Smooth muscle cell (in vitro differentiated cells): ENCODE measurements around the gene RAB11FIP3. TPM values are rescaled to one million over a fixed set of nuclear protein-coding genes. Genes with fewer than 3 reads are reported as not detected.

Source experiments
- DNase-seq: peaks from one replicate; lab custom pipeline; 2025; ENCODE audit not compliant: unreplicated experiment; lab: John Stamatoyannopoulos, UW
- H2AFZ ChIP-seq: fragments of 200-600 bp; sonication (generic); 2 replicates; pipeline ENCODE4 v1.6.0; 2016; ENCODE audit warnings: antibody characterized with exemption, low read depth, mild to moderate bottlenecking
- H3F3A ChIP-seq: fragments of 200-600 bp; sonication (generic); 2 replicates; pipeline ENCODE4 v1.6.0; 2017; ENCODE audit warnings: antibody characterized with exemption, low read depth
- H3K27ac ChIP-seq: fragments of 200-600 bp; sonication (generic); 2 replicates; pipeline ENCODE4 v1.5.1; 2016; ENCODE audit warnings: low read depth, mild to moderate bottlenecking
- H3K27me3 ChIP-seq: fragments of 200-600 bp; sonication (generic); 2 replicates; pipeline ENCODE4 v1.6.1; 2016; ENCODE audit warnings: low read depth, mild to moderate bottlenecking
- H3K36me3 ChIP-seq: fragments of 200-600 bp; sonication (generic); 2 replicates; pipeline ENCODE4 v1.5.1; 2016; ENCODE audit warnings: low read depth
- H3K4me1 ChIP-seq: fragments of 200-600 bp; sonication (generic); 2 replicates; pipeline ENCODE4 v1.5.1; 2016; ENCODE audit warnings: low read depth
- H3K4me2 ChIP-seq: fragments of 200-600 bp; sonication (generic); 2 replicates; pipeline ENCODE4 v1.6.0; 2016; ENCODE audit warnings: mild to moderate bottlenecking
- H3K4me3 ChIP-seq: fragments of 200-600 bp; sonication (generic); 2 replicates; pipeline ENCODE4 v1.5.1; 2016; ENCODE audit warnings: mild to moderate bottlenecking
- H3K79me2 ChIP-seq: fragments of 200-600 bp; sonication (generic); 2 replicates; pipeline ENCODE4 v1.6.0; 2016; ENCODE audit warnings: low read depth, mild to moderate bottlenecking
- H3K9ac ChIP-seq: fragments of 200-600 bp; sonication (generic); 2 replicates; pipeline ENCODE4 v1.6.0; 2016; ENCODE audit warnings: low read depth
- H3K9me3 ChIP-seq: fragments of 200-600 bp; sonication (generic); replicated peaks from 2 replicates; pipeline ENCODE4 v1.5.1; 2016; ENCODE audit warnings: low read depth
- H4K20me1 ChIP-seq: fragments of 200-600 bp; sonication (generic); 2 replicates; pipeline ENCODE4 v1.6.0; 2016; ENCODE audit warnings: low read depth
- CTCF ChIP-seq: fragments of 200-600 bp; sonication (generic); IDR thresholded peaks from 2 replicates; pipeline ENCODE4 v1.5.1; 2017; ENCODE audit warnings: borderline replicate concordance, mild to moderate bottlenecking, antibody characterized with exemption; ENCODE audit not compliant: insufficient read depth, poor library complexity, severe bottlenecking
- WGBS: methylation state at CpG from one replicate; pipeline ENCODE4 v1.1.7; 2016; ENCODE audit warnings: low lambda C conversion rate; 5-methylcytosine and 5-hydroxymethylcytosine counted together
- polyA plus RNA-seq: library from polyadenylated mRNA; unstranded; fragments of >200 nt; fragmentation: Nextera tagmentation; extraction: Ambion mirVana; gene quantifications from 2 replicates; pipeline ENCODE4 v1.2.1, GENCODE V29; 2016
- total RNA-seq: library from RNA; depleted of rRNA; stranded (reverse); fragments of >200 nt; gene quantifications from 2 replicates; pipeline ENCODE4 v1.2.3, GENCODE V29; 2014

The RAB11FIP3 gene
- total RNA-seq (9.0 and 19.5 TPM in 2 replicates), polyA plus RNA-seq (20.4 and 25.7 TPM in 2 replicates)

- H4K20me1 ChIP-seq: peaks cover 41% of the 10 kb centered on the region
- H3K4me1 ChIP-seq: peaks cover 14% of the 10 kb centered on the region
- H3K27me3 ChIP-seq: no peaks in the 10 kb centered on the region
- WGBS: 1% methylated on average over 68 of the region's 77 CpGs
- H2AFZ ChIP-seq: peak within 1 kb of the TSS; percentile 68
- peaks cover 32% of the 10 kb centered on the region for H3K79me2 ChIP-seq
- peak within 1 kb of the TSS; percentile 79 for H3K9ac ChIP-seq
- H3K36me3 ChIP-seq: no peaks in the 10 kb centered on the region
- peak; percentile 87 for DNase-seq
- peaks cover 10% of the 10 kb centered on the region for H3F3A ChIP-seq
- peak within 1 kb of the TSS; percentile 58 for H3K4me3 ChIP-seq
- peak; percentile 20 for TF ChIP-seq CTCF
- H3K4me2 ChIP-seq: peak within 1 kb of the TSS; percentile 95
- peak within 1 kb of the TSS; percentile 68 for H3K27ac ChIP-seq
- no peaks in the 10 kb centered on the region for H3K9me3 ChIP-seq
These were observed at the start of gene RAB11FIP3 for GRCh38 chr16:425082-425718. RAB11FIP3 (plus strand) TSS chr16:425649; CDS start chr16:426007, 358 bp downstream.

GRCh38 chr16:375927-376816 is 49.3 kb upstream of the RAB11FIP3 start:
- H3F3A ChIP-seq: no peaks in the 10 kb centered on the region
- no peak overlapping the region for H3K4me2 ChIP-seq
- no peaks in the 10 kb centered on the region for H3K36me3 ChIP-seq
- no peak overlapping the region for H2AFZ ChIP-seq
- peaks cover 25% of the 10 kb centered on the region for H4K20me1 ChIP-seq
- H3K9ac ChIP-seq: no peak overlapping the region
- no peak for TF ChIP-seq CTCF
- no peak overlapping the region for H3K27ac ChIP-seq
- no peak for DNase-seq
- no peak overlapping the region for H3K4me3 ChIP-seq
- H3K9me3 ChIP-seq: no peaks in the 10 kb centered on the region
- no peaks in the 10 kb centered on the region for H3K27me3 ChIP-seq
- WGBS: 97% methylated on average over 44 of the region's 44 CpGs
- H3K79me2 ChIP-seq: peaks cover 27% of the 10 kb centered on the region
- H3K4me1 ChIP-seq: no peaks in the 10 kb centered on the region

- Histone ChIP-seq H3F3A (no peaks in the 10 kb centered on the region), H3K27ac (no peak overlapping the region), H3K27me3 (no peaks in the 10 kb centered on the region), H3K9ac (no peak overlapping the region), H3K4me2 (no peak overlapping the region), H3K36me3 (no peaks in the 10 kb centered on the region), H3K4me3 (no peak overlapping the region), H3K79me2 (peaks cover 30% of the 10 kb centered on the region), H3K9me3 (no peaks in the 10 kb centered on the region), H4K20me1 (peaks cover 25% of the 10 kb centered on the region), H3K4me1 (no peaks in the 10 kb centered on the region), H2AFZ (no peak overlapping the region)
- TF ChIP-seq CTCF: no peak
- 93% methylated on average over 21 of the region's 26 CpGs for WGBS
- no peak for DNase-seq
These were observed 48.5 kb upstream of the RAB11FIP3 start for GRCh38 chr16:376817-377418.
